HepG2 (cell line): ENCODE data around the gene ZCWPW2. TPM values are rescaled to one million over a fixed set of nuclear protein-coding genes. Genes with fewer than 3 reads are reported as not detected.

Experiments
- ATAC-seq: fragments of 200-7000 bp; cut with Tn5 transposase; 3 replicates; pipeline ENCODE4 v1.9.1; 2020; ENCODE audit warnings: mild to moderate bottlenecking, moderate library complexity
- BruUV-seq: library from RNA; stranded (reverse); fragments of 400-500 nt; replicated peaks from 2 replicates; lab custom pipeline; 2021; lab: Mats Ljungman, UMichigan
- CTCF ChIA-PET: fragments of 300-600 bp; formaldehyde crosslinking; extraction: SDS; loops from one replicate; lab custom pipeline; 2021; ENCODE audit warnings: low total read pairs, inconsistent platforms, low intra/inter-chr PET ratio; lab: Yijun Ruan, JAX
- POLR2A ChIA-PET: fragments of 350-600 bp; sonication (Branson Sonifier 250); formaldehyde crosslinking; loops from one replicate; lab custom pipeline; 2020; ENCODE audit warnings: antibody characterized with exemption, inconsistent platforms; lab: Yijun Ruan, JAX
- DNase-seq: peaks from one replicate; pipeline ENCODE4 v3.0.0-alpha.2; 2015; ENCODE audit warnings: low spot score
- FAIRE-seq: peaks from 3 replicates; lab custom pipeline; 2011; peaks lifted over from hg19 to GRCh38; lab: Jason Lieb, UNC
- H2AFZ ChIP-seq: one replicate; pipeline ENCODE4 v1.6.1; 2011; ENCODE audit warnings: low read length, inconsistent platforms
- H3K27ac ChIP-seq: fragments of 300-600 bp; 3 replicates; pipeline ENCODE4 v1.8.0; 2011; ENCODE audit warnings: mixed run types, mild to moderate bottlenecking, mixed read lengths, low read length, inconsistent platforms; ENCODE audit not compliant: insufficient read depth; ENCODE audit errors: extremely low read length
- H3K27me3 ChIP-seq, 2 experiments: fragments of 200-600 bp in 1 of 2; 2 replicates in 1 of 2; 3 replicates in 1 of 2; pipeline versions ENCODE4 v1.6.0 to v1.8.0; 2011; ENCODE audit warnings: low read length in 2 of 2, mild to moderate bottlenecking in 2 of 2, moderate library complexity in 2 of 2, inconsistent platforms in 1 of 2; ENCODE audit not compliant: insufficient read depth in 2 of 2, control insufficient read depth in 1 of 2
- H3K36me3 ChIP-seq, 2 experiments: fragments of 200-600 bp in 1 of 2; replicated peaks in 1 of 2; 2 replicates in 1 of 2; 3 replicates in 1 of 2; pipeline versions ENCODE4 v1.5.1 to v1.8.0; 2011; ENCODE audit warnings: low read length in 2 of 2, inconsistent platforms in 1 of 2; ENCODE audit not compliant: insufficient read depth in 2 of 2, control insufficient read depth in 1 of 2
- H3K4me1 ChIP-seq: 2 replicates; pipeline ENCODE4 v1.5.1; 2012; ENCODE audit warnings: low read length, inconsistent platforms; ENCODE audit not compliant: insufficient read depth
- H3K4me2 ChIP-seq: 2 replicates; pipeline ENCODE4 v1.6.0; 2011; ENCODE audit warnings: low read depth, low read length, inconsistent platforms
- H3K4me3 ChIP-seq, 3 experiments: fragments of 200-600 bp in 1 of 3; sonication (generic), shearing (Covaris generic) in 1 of 3; replicated peaks in 1 of 3; 2 replicates each; pipeline ENCODE4 v1.5.1; 2011 to 2016; ENCODE audit warnings: low read length in 3 of 3, inconsistent platforms in 2 of 3, low read depth in 2 of 3, mild to moderate bottlenecking in 2 of 3, control low read depth in 1 of 3, mixed read lengths in 1 of 3; ENCODE audit not compliant: insufficient read depth in 1 of 3
- H3K79me2 ChIP-seq: one replicate; pipeline ENCODE4 v1.6.1; 2011; ENCODE audit warnings: low read length, inconsistent platforms; ENCODE audit not compliant: insufficient read depth
- H3K9ac ChIP-seq: 2 replicates; pipeline ENCODE4 v1.6.0; 2011; ENCODE audit warnings: mild to moderate bottlenecking, low read depth, low read length, inconsistent platforms; ENCODE audit not compliant: insufficient read depth
- H3K9me3 ChIP-seq: 2 replicates; pipeline ENCODE4 v1.5.1; 2012; ENCODE audit warnings: mild to moderate bottlenecking, low read length
- H4K20me1 ChIP-seq: 2 replicates; pipeline ENCODE4 v1.6.0; 2011; ENCODE audit warnings: inconsistent platforms, mild to moderate bottlenecking, low read length, moderate library complexity; ENCODE audit not compliant: insufficient read depth
- POLR2AphosphoS5 ChIP-seq: IDR thresholded peaks from 2 replicates; pipeline ENCODE4 v1.6.1; 2012; ENCODE audit warnings: low read depth, low read length
- SNAI1 ChIP-seq: sonication (generic); formaldehyde crosslinking; IDR thresholded peaks from 2 replicates; pipeline ENCODE4 v1.5.0; 2020; ENCODE audit warnings: mild to moderate bottlenecking, missing genetic modification reagents, borderline replicate concordance
- SSRP1 ChIP-seq: IDR thresholded peaks from 2 replicates; pipeline ENCODE4 v1.6.1; 2016; ENCODE audit warnings: control low read depth
- TCF12 ChIP-seq, 2 experiments: fragments of 450-650 bp in 1 of 2; sonication (generic) in 1 of 2; formaldehyde crosslinking in 1 of 2; IDR thresholded peaks; 2 replicates each; pipeline versions ENCODE4 v1.6.1 to v1.8.0; 2017 to 2022; ENCODE audit warnings: antibody characterized with exemption in 1 of 2, mild to moderate bottlenecking in 1 of 2, missing genetic modification reagents in 1 of 2, moderate library complexity in 1 of 2
- ZNF143 ChIP-seq: sonication (generic); formaldehyde crosslinking; IDR thresholded peaks from 2 replicates; pipeline ENCODE4 v1.4.0; 2020; ENCODE audit warnings: missing genetic modification reagents
- ZNF761 ChIP-seq: sonication (generic); formaldehyde crosslinking; conservative IDR thresholded peaks from 2 replicates; pipeline ENCODE4 v1.4.0; 2020; ENCODE audit warnings: mild to moderate bottlenecking, missing genetic modification reagents
- WGBS: methylation state at CpG from one replicate; pipeline ENCODE4 v1.1.6; 2017; ENCODE audit warnings: low lambda C conversion rate; 5-methylcytosine and 5-hydroxymethylcytosine counted together
- in situ Hi-C: cut with HindIII; loops from 2 replicates; pipeline ENCODE4 v1.10.0; 2017; ENCODE audit warnings: low pct_unique_long_range_greater_than_20kb; ENCODE audit not compliant: extremely low pct_ligation_motif_present
- intact Hi-C: fragments of 100-400 bp; cut with micrococcal nuclease; formaldehyde crosslinking; loops from one replicate; pipeline ENCODE4 v1.10.0; 2022; ENCODE audit not compliant: unreplicated experiment
- polyA plus RNA-seq, 8 experiments: library from polyadenylated mRNA; depleted of rRNA in 3 of 8; stranded (reverse) in 7 of 8; unstranded in 1 of 8; fragments of >200 nt; fragmentation: Illumina TruSeq in 4 of 8; extraction: Trizol in 4 of 8; gene quantifications; 2 replicates each; pipeline versions ENCODE4 v1.2.1 to v1.2.3, GENCODE V29; 2011 to 2016; ENCODE audit warnings: low read depth in 4 of 8, missing spikeins in 1 of 8, mixed read lengths in 1 of 8; ENCODE audit not compliant: insufficient read depth in 1 of 8
- total RNA-seq, 5 experiments: library from RNA; depleted of rRNA; stranded (reverse); fragments of >200 nt; fragmentation: Illumina TruSeq; extraction: Trizol; gene quantifications; 2 replicates each; pipeline ENCODE4 v1.2.3, GENCODE V29; 2016; ENCODE audit warnings: low read depth in 1 of 5
- TF ChIP-seq, protein P1 (sequence below): sonication (generic); formaldehyde crosslinking; conservative IDR thresholded peaks from 2 replicates; pipeline ENCODE4 v1.8.0; 2022; ENCODE audit warnings: missing genetic modification reagents
- TF ChIP-seq, protein P2 (sequence below): sonication (generic); formaldehyde crosslinking; IDR thresholded peaks from 2 replicates; pipeline ENCODE4 v1.5.0; 2020; ENCODE audit warnings: mild to moderate bottlenecking, missing genetic modification reagents
- TF ChIP-seq, protein P3 (sequence below): sonication (generic); formaldehyde crosslinking; IDR thresholded peaks from 2 replicates; pipeline ENCODE4 v1.5.0; 2020; ENCODE audit warnings: missing genetic modification reagents
- TF ChIP-seq, protein P4 (sequence below): sonication (generic); formaldehyde crosslinking; IDR thresholded peaks from 2 replicates; pipeline ENCODE4 v1.8.1; 2023; ENCODE audit warnings: missing genetic modification reagents, mild to moderate bottlenecking, borderline replicate concordance
- TF ChIP-seq, protein P5 (sequence below): sonication (generic); formaldehyde crosslinking; IDR thresholded peaks from 2 replicates; pipeline ENCODE4 v1.9.0; 2021; ENCODE audit warnings: missing genetic modification reagents, borderline replicate concordance

The ZCWPW2 gene
- total and polyA plus RNA-seq, 2 of the 13 experiments (the other 11 are each of a cell fraction or from before 2014, with no cell fraction given) = 0.17 to 0.53 TPM

DNA sequence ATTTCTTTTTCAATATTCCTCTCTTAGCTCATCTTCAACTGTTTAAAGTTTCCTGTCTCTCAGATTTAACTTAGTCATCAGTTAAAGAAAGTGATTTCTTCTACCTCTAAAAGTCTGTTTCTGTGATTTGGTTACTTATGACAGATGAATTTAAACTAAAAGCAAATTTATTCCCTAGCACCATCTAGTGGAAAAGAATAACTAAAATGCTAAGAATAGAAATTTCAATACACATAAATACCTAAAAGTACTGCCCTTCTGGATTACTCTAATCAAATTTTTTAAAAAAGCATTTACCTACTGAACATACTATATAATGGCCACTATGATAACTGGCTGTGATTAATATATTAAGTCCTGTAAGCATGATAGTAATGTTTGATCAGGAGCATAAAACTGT lies 14.0 kb upstream of the ZCWPW2 start:
- H3K9ac ChIP-seq = no peak overlapping the region
- no TSS peak for BruUV-seq
- no peak overlapping the region for H3K27ac ChIP-seq
- H3K4me3 ChIP-seq = no peak overlapping the region
- ChIA-PET CTCF (no interaction called here), POLR2A (no interaction called here)
- H2AFZ ChIP-seq = no peak overlapping the region
- H4K20me1 ChIP-seq = no peaks in the 10 kb centered on the region
- ATAC-seq (no peak), DNase-seq (no peak), FAIRE-seq (no peak)
- no peaks in the 10 kb centered on the region for H3K9me3 ChIP-seq
- intact Hi-C loops (no loop called here), in situ Hi-C loops (no loop called here)
- H3K4me2 ChIP-seq = no peak overlapping the region
- no peak for TF ChIP-seq ZNF143
- TF ChIP-seq, protein P1, sequence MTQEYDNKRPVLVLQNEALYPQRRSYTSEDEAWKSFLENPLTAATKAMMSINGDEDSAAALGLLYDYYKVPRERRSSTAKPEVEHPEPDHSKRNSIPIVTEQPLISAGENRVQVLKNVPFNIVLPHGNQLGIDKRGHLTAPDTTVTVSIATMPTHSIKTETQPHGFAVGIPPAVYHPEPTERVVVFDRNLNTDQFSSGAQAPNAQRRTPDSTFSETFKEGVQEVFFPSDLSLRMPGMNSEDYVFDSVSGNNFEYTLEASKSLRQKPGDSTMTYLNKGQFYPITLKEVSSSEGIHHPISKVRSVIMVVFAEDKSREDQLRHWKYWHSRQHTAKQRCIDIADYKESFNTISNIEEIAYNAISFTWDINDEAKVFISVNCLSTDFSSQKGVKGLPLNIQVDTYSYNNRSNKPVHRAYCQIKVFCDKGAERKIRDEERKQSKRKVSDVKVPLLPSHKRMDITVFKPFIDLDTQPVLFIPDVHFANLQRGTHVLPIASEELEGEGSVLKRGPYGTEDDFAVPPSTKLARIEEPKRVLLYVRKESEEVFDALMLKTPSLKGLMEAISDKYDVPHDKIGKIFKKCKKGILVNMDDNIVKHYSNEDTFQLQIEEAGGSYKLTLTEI (CRISPR knock-in tag) = no peak
- H3K4me1 ChIP-seq = no peaks in the 10 kb centered on the region
- peaks cover 6 to 32% of the 10 kb centered on the region in 2 experiments; a peak in 4 of 5 replicates for H3K36me3 ChIP-seq
- H3K27me3 ChIP-seq = no peaks in the 10 kb centered on the region
- no peaks in the 10 kb centered on the region for H3K79me2 ChIP-seq

DNA sequence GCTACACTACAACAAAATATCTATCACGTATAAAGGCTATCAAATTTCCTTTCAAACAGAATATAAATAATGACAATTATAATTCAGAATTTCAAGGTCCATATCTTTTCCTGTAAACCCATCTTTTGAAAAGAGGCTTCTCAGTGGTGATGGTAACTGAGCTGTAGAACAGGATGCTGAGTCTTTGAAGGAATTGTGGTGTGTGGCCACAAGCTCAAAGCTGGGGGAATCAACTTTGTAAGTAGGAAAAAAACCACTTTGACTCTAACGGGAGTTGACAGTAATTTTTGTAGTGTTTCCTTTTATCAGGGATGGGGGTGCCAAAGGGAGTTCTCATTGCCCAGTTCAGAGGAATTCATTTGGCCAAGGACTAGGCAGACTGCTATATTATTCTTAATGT lies 13.3 kb upstream of the ZCWPW2 start:
- Histone ChIP-seq H3K36me3 (peaks cover 6 to 39% of the 10 kb centered on the region in 2 experiments; a peak in 4 of 5 replicates), H4K20me1 (no peaks in the 10 kb centered on the region), H3K27ac (no peak overlapping the region), H2AFZ (no peak overlapping the region), H3K4me3 (no peak overlapping the region), H3K9me3 (no peaks in the 10 kb centered on the region), H3K27me3 (no peaks in the 10 kb centered on the region), H3K79me2 (no peaks in the 10 kb centered on the region), H3K9ac (no peak overlapping the region), H3K4me1 (no peaks in the 10 kb centered on the region), H3K4me2 (no peak overlapping the region)
- FAIRE-seq = no peak
- intact Hi-C loops (no loop called here), in situ Hi-C loops (no loop called here)
- CTCF ChIA-PET = no interaction called here
- POLR2A ChIA-PET = no interaction called here
- 95% methylated on average over 2 of the region's 2 CpGs for WGBS
- no peak for DNase-seq
- BruUV-seq = no TSS peak
- ATAC-seq = no peak
- TF ChIP-seq, protein P2, sequence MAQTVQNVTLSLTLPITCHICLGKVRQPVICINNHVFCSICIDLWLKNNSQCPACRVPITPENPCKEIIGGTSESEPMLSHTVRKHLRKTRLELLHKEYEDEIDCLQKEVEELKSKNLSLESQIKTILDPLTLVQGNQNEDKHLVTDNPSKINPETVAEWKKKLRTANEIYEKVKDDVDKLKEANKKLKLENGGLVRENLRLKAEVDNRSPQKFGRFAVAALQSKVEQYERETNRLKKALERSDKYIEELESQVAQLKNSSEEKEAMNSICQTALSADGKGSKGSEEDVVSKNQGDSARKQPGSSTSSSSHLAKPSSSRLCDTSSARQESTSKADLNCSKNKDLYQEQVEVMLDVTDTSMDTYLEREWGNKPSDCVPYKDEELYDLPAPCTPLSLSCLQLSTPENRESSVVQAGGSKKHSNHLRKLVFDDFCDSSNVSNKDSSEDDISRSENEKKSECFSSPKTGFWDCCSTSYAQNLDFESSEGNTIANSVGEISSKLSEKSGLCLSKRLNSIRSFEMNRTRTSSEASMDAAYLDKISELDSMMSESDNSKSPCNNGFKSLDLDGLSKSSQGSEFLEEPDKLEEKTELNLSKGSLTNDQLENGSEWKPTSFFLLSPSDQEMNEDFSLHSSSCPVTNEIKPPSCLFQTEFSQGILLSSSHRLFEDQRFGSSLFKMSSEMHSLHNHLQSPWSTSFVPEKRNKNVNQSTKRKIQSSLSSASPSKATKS (CRISPR knock-in tag) = no peak
- TF ChIP-seq, protein P3, sequence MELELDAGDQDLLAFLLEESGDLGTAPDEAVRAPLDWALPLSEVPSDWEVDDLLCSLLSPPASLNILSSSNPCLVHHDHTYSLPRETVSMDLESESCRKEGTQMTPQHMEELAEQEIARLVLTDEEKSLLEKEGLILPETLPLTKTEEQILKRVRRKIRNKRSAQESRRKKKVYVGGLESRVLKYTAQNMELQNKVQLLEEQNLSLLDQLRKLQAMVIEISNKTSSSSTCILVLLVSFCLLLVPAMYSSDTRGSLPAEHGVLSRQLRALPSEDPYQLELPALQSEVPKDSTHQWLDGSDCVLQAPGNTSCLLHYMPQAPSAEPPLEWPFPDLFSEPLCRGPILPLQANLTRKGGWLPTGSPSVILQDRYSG (CRISPR knock-in tag) = no peak
- TF ChIP-seq ZNF761 (no peak), POLR2AphosphoS5 (no peak), SNAI1 (CRISPR knock-in tag) (no peak), SSRP1 (CRISPR knock-in tag) (no peak), TCF12 (IDR thresholded peaks at IDR 0.05) (no peak), TCF12 (CRISPR knock-in tag; IDR thresholded peaks at IDR 0.05) (no peak)
- TF ChIP-seq, protein P4, sequence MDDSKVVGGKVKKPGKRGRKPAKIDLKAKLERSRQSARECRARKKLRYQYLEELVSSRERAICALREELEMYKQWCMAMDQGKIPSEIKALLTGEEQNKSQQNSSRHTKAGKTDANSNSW (CRISPR knock-in tag) = no peak
- TF ChIP-seq, protein P5, sequence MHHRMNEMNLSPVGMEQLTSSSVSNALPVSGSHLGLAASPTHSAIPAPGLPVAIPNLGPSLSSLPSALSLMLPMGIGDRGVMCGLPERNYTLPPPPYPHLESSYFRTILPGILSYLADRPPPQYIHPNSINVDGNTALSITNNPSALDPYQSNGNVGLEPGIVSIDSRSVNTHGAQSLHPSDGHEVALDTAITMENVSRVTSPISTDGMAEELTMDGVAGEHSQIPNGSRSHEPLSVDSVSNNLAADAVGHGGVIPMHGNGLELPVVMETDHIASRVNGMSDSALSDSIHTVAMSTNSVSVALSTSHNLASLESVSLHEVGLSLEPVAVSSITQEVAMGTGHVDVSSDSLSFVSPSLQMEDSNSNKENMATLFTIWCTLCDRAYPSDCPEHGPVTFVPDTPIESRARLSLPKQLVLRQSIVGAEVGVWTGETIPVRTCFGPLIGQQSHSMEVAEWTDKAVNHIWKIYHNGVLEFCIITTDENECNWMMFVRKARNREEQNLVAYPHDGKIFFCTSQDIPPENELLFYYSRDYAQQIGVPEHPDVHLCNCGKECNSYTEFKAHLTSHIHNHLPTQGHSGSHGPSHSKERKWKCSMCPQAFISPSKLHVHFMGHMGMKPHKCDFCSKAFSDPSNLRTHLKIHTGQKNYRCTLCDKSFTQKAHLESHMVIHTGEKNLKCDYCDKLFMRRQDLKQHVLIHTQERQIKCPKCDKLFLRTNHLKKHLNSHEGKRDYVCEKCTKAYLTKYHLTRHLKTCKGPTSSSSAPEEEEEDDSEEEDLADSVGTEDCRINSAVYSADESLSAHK (CRISPR knock-in tag) = no peak
